Activated T-cell treated with anti-CD3 and anti-CD28 coated beads, Interleukin-2, amount 50 U/mL, for 72 hours (primary cell): Measurements from ENCODE around the gene FZD8. TPM values are rescaled to one million over a fixed set of nuclear protein-coding genes. Genes with fewer than 3 reads are reported as not detected.

Experiments
- ATAC-seq, 2 donors: fragments of 150-1000 bp; cut with Tn5 transposase; replicated peaks in 1 of 2; 2 replicates each; pipeline ENCODE4 v1.10.0; 2021; ENCODE audit warnings: moderate library complexity in 2 of 2, mild to moderate bottlenecking in 1 of 2
- DNase-seq, 2 donors: peaks; one replicate each; pipeline ENCODE4 v3.0.0; 2021 to 2022; ENCODE audit warnings: mixed read lengths in 1 of 2
- H3K27ac Mint-ChIP-seq: one replicate; pipeline ENCODE4 v1.8.0; 2022; ENCODE audit warnings: mild to moderate bottlenecking, moderate library complexity, mixed read lengths
- H3K27me3 Mint-ChIP-seq: one replicate; pipeline ENCODE4 v1.8.0; 2022; ENCODE audit warnings: low read depth, mixed read lengths
- H3K36me3 Mint-ChIP-seq, 2 donors: one replicate each; pipeline ENCODE4 v1.8.0; 2022; ENCODE audit warnings: mixed read lengths in 2 of 2, mild to moderate bottlenecking in 1 of 2; ENCODE audit not compliant: insufficient read depth in 2 of 2
- H3K4me1 Mint-ChIP-seq: one replicate; pipeline ENCODE4 v1.8.0; 2022; ENCODE audit warnings: low read depth, mixed read lengths
- H3K4me3 Mint-ChIP-seq, 2 donors: one replicate each; pipeline ENCODE4 v1.8.0; 2022; ENCODE audit warnings: mild to moderate bottlenecking in 2 of 2, mixed read lengths in 2 of 2, moderate library complexity in 2 of 2
- H3K9me3 Mint-ChIP-seq, 2 donors: one replicate each; pipeline ENCODE4 v1.8.0; 2022; ENCODE audit warnings: mixed read lengths in 2 of 2
- total RNA-seq, 2 donors: library from RNA; stranded (reverse); gene quantifications; one replicate each; pipeline ENCODE4 v1.2.3, GENCODE V29; 2022

The FZD8 gene
- total RNA-seq, 2 donors from 2014 or later, result 0.35 to 0.50 TPM

- DNase-seq (no peak), ATAC-seq (no peak)
- H3K36me3 Mint-ChIP-seq, result no peaks in the 10 kb centered on the region
- peaks cover 34% of the 10 kb centered on the region for H3K27me3 Mint-ChIP-seq
- peaks cover 10% of the 10 kb centered on the region for H3K4me1 Mint-ChIP-seq
- no peak overlapping the region for H3K4me3 Mint-ChIP-seq
- H3K9me3 Mint-ChIP-seq, result no peaks in the 10 kb centered on the region
- H3K27ac Mint-ChIP-seq, result no peak overlapping the region
Observed at GRCh38 chr10:35637462-35637861, 4.6 kb downstream of the FZD8 start.

- DNase-seq, result no peak
- peaks cover 34% of the 10 kb centered on the region for H3K27me3 Mint-ChIP-seq
- ATAC-seq, result no peak
- H3K4me1 Mint-ChIP-seq, result peaks cover 10% of the 10 kb centered on the region
- no peak overlapping the region for H3K27ac Mint-ChIP-seq
- H3K9me3 Mint-ChIP-seq, result no peaks in the 10 kb centered on the region
- no peaks in the 10 kb centered on the region for H3K36me3 Mint-ChIP-seq
- H3K4me3 Mint-ChIP-seq, result peak overlapping the region in 1 of 2 donors; percentile 37
Observed at GRCh38 chr10:35636956-35637355, 5.1 kb downstream of the FZD8 start.

DNA sequence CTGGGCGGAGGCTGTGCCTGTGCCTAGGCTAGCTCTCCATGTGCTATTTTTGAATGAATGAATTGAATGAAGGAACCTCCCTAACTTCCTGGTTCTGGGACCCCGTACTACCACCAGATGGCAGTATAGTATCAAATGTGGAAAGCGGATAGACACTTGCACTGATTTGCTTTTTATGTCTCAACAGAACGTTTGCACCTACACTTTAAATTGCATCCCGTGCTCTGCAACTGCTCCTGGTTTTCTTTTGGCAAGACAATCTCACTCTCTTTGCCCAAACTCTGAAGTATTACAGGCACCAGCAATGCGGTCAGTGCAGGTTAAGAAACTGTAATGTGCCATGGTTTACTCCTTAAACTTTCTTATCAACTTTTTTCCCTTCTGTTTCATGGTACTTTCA is 6.5 kb downstream of the FZD8 start:
- peaks cover 34% of the 10 kb centered on the region for H3K27me3 Mint-ChIP-seq
- no peaks in the 10 kb centered on the region for H3K9me3 Mint-ChIP-seq
- no peak overlapping the region for H3K27ac Mint-ChIP-seq
- DNase-seq, result peak; percentile 28 to 54
- no peaks in the 10 kb centered on the region for H3K36me3 Mint-ChIP-seq
- H3K4me3 Mint-ChIP-seq, result no peak overlapping the region
- peaks cover 10% of the 10 kb centered on the region for H3K4me1 Mint-ChIP-seq
- peak; percentile 57 to 61 for ATAC-seq

DNA sequence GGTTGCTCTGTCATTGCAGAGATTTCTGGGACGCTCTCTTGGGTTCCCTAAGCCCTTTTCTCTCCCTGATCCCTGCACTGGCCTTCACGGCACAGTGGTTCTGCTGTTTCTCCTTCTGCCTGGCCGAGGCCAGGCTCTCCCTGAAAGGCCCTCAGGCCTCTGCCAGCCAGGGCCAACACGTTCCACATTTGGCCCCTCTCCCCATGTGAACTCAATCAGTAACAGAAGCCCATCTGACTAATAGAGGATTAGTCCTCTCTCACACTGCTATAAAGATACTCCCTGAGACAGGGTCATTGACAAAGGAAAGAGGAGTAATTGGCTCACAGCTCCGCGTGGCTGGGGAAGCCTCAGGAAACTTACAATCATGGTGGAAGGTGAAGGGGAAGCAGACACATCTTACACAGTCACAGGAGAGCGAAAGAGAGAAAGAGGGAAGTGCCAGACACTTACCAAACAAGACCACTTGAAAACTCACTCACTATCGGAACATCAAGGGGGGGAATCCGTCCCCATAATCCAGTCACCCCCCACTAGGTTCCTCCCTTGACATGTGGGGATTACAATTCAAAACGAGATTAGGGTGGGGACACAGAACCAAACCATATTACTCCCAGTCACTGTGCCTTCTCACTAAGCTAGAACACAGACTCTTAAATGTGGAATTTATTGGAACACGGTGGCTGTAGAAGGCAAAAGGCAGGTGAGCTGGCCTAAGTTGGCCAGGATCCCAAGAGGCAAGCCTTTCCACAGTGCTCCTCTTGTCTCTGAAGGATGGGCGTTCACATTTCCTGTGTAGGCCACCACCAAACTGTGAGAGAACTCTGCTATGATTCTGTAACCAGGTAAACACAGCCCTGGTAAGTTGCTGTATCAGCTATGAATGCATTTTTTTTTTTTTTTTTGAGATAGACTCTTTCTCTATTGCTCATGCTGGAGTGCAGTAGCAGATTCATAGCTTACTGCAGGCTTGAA is 8.8 kb downstream of the FZD8 start:
- H3K36me3 Mint-ChIP-seq, result peaks cover 0 to 1% of the 10 kb centered on the region in 2 donors
- DNase-seq (no peak), ATAC-seq (no peak)
- peaks cover 48% of the 10 kb centered on the region for H3K27me3 Mint-ChIP-seq
- no peak overlapping the region for H3K4me3 Mint-ChIP-seq
- H3K27ac Mint-ChIP-seq, result no peak overlapping the region
- peaks cover 10% of the 10 kb centered on the region for H3K4me1 Mint-ChIP-seq
- peaks cover 0 to 4% of the 10 kb centered on the region in 2 donors for H3K9me3 Mint-ChIP-seq

DNA sequence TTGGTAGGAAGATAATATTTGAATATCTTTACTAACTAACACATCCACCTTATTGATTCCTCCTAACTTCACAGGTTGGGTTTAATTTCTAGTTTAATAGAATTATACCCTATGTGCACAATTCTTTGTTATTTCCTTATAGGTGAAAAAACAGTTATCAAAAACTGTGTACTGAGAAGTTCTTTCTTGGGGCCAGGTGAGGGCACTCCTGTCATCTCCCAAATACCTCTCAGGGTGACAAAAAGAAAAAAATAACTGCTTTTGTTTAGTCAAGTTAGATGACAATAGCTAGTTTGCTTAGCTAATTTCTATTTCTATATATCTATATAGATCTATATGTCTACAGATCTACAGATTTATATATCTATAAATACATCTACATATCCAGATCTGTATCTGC is 10.1 kb downstream of the FZD8 start:
- no peak for DNase-seq
- Mint-ChIP-seq H3K27me3 (peaks cover 42% of the 10 kb centered on the region), H3K4me3 (no peak overlapping the region), H3K27ac (no peak overlapping the region), H3K4me1 (peaks cover 10% of the 10 kb centered on the region), H3K9me3 (peaks cover 0 to 4% of the 10 kb centered on the region in 2 donors), H3K36me3 (peaks cover 0 to 1% of the 10 kb centered on the region in 2 donors)
- ATAC-seq, result no peak

DNA sequence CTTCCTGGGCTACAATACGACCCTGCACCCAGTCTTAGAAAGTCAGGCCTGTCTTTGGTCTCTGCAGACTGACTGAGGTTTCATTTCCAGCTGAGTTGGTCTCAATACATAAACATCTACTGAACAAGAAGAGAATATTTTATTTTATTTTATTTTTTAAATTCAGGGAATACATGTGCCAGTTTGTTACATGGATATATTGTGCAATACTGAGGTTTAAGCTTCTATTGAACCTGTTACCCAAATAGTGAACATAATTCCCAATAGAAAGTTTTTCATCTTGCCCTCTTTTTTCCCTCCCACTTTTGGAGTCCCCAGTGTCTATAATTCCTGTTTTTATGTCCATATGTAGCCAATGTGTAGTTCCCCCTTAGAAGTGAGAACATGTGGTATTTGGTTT is 10.7 kb downstream of the FZD8 start:
- Mint-ChIP-seq H3K27ac (no peak overlapping the region), H3K4me1 (peaks cover 10% of the 10 kb centered on the region), H3K9me3 (peaks cover 0 to 4% of the 10 kb centered on the region in 2 donors), H3K36me3 (peaks cover 0 to 1% of the 10 kb centered on the region in 2 donors), H3K4me3 (no peak overlapping the region), H3K27me3 (peaks cover 36% of the 10 kb centered on the region)
- DNase-seq (no peak), ATAC-seq (no peak)

- ATAC-seq, result no peak
- H3K4me1 Mint-ChIP-seq, result no peaks in the 10 kb centered on the region
- H3K27ac Mint-ChIP-seq, result no peak overlapping the region
Observed at GRCh38 chr10:35626971-35627507, 15.1 kb downstream of the FZD8 start.

GRCh38 chr10:35614312-35614711 is 27.8 kb downstream of the FZD8 start:
- DNase-seq (no peak), ATAC-seq (no peak)
- Mint-ChIP-seq H3K27ac (no peak overlapping the region), H3K27me3 (peaks cover 31% of the 10 kb centered on the region), H3K4me1 (no peaks in the 10 kb centered on the region), H3K9me3 (peaks cover 0 to 3% of the 10 kb centered on the region in 2 donors), H3K4me3 (no peak overlapping the region), H3K36me3 (peaks cover 2 to 6% of the 10 kb centered on the region in 2 donors)

More at GRCh38 chr10:35626971-35627507, 15.1 kb downstream of the FZD8 start:
- Mint-ChIP-seq H3K9me3 (peaks cover 0 to 5% of the 10 kb centered on the region in 2 donors), H3K36me3 (peaks cover 0 to 1% of the 10 kb centered on the region in 2 donors), H3K4me3 (no peak overlapping the region), H3K27me3 (peaks cover 43% of the 10 kb centered on the region)
- no peak for DNase-seq

DNA sequence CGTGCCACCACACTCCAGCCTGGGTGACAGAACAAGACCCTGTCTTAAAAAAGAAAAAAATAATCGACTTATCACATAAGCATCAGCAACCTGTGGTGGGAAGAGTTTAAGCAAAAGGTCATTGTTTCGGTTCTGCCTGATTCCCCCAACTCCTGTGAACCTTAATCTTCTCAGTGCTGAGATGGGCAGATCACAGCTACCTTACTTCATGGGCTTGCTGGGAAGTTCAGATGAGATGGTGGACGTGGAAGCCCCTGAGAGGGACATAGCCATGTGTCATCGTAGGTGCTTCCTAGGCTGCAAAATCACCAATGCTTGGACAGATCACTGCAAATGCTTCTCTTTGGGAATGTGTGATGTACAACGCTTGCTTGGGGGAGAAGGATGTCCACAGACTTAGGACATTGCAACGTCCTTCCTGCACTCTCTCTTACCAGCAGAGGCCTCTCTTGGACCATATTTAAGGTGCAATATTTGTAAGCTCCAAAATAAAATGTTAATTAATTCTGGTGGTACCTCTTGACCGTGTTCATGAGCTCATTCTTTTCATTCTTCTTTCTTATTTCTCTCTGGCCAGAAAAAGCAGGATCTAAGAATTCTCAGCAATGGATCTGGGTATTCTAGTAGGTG is 28.4 kb downstream of the FZD8 start:
- Mint-ChIP-seq H3K4me3 (no peak overlapping the region), H3K4me1 (no peaks in the 10 kb centered on the region), H3K9me3 (peaks cover 0 to 3% of the 10 kb centered on the region in 2 donors), H3K36me3 (peaks cover 2 to 4% of the 10 kb centered on the region in 2 donors), H3K27ac (no peak overlapping the region), H3K27me3 (peaks cover 31% of the 10 kb centered on the region)
- ATAC-seq, result no peak
- no peak for DNase-seq

GRCh38 chr10:35613107-35613440 is 29.0 kb downstream of the FZD8 start:
- peaks cover 31% of the 10 kb centered on the region for H3K27me3 Mint-ChIP-seq
- DNase-seq (no peak), ATAC-seq (no peak)
- H3K4me1 Mint-ChIP-seq, result no peaks in the 10 kb centered on the region
- peaks cover 0 to 3% of the 10 kb centered on the region in 2 donors for H3K9me3 Mint-ChIP-seq
- H3K27ac Mint-ChIP-seq, result no peak overlapping the region
- peaks cover 2 to 4% of the 10 kb centered on the region in 2 donors for H3K36me3 Mint-ChIP-seq
- H3K4me3 Mint-ChIP-seq, result no peak overlapping the region

GRCh38 chr10:35612385-35613106 is 29.6 kb downstream of the FZD8 start:
- DNase-seq, result no peak
- H3K9me3 Mint-ChIP-seq, result peaks cover 0 to 3% of the 10 kb centered on the region in 2 donors
- no peak for ATAC-seq
- no peak overlapping the region for H3K4me3 Mint-ChIP-seq
- H3K36me3 Mint-ChIP-seq, result peaks cover 2 to 4% of the 10 kb centered on the region in 2 donors
- no peaks in the 10 kb centered on the region for H3K4me1 Mint-ChIP-seq
- peaks cover 34% of the 10 kb centered on the region for H3K27me3 Mint-ChIP-seq
- H3K27ac Mint-ChIP-seq, result no peak overlapping the region

DNA sequence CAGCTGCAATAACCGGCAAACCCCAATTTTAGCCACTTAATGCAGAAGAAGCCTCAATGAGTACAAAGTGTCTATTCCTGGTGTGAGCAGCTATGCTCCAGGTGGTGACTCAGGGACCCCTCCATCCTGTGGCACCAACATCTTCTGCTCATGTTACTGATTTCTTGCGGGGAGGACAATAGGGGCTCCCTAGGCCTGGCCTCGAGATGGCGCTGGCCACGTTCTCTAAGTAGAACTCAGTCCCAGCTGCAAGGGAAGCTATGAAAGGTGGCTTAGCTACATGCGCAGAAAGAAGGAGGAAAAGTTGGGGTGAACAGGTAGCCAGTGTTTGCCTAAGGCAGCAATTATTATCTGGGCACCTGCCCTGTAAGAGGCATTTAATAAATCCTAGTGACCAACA is 30.3 kb downstream of the FZD8 start:
- peaks cover 42% of the 10 kb centered on the region for H3K27me3 Mint-ChIP-seq
- H3K27ac Mint-ChIP-seq, result no peak overlapping the region
- no peak overlapping the region for H3K4me3 Mint-ChIP-seq
- ATAC-seq, result no peak
- H3K4me1 Mint-ChIP-seq, result no peaks in the 10 kb centered on the region
- H3K9me3 Mint-ChIP-seq, result peaks cover 0 to 3% of the 10 kb centered on the region in 2 donors
- H3K36me3 Mint-ChIP-seq, result peaks cover 2 to 4% of the 10 kb centered on the region in 2 donors
- no peak for DNase-seq

DNA sequence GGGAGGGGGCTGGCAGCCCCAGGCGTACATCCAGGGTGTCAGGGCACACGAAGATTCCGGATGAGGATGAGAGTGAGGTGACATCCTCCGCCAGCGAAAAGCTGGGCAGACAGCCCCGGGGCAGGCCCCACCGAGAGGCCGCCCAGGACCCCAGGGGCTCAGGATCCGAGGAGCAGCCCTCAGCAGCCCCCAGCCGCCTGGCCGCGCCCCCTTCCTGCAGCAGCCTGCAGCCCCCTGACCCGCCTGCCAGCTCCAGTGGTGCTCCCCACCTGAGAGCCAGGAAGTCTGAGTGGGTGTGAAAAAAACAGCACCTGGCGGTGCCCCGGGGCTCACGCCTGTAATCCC is 33.8 kb downstream of the FZD8 start:
- peaks cover 56% of the 10 kb centered on the region for H3K27me3 Mint-ChIP-seq
- H3K9me3 Mint-ChIP-seq, result peaks cover 0 to 3% of the 10 kb centered on the region in 2 donors
- peaks cover 2 to 4% of the 10 kb centered on the region in 2 donors for H3K36me3 Mint-ChIP-seq
- DNase-seq (no peak), ATAC-seq (no peak)
- H3K4me3 Mint-ChIP-seq, result peak overlapping the region in 1 of 2 donors; percentile 82
- no peak overlapping the region for H3K27ac Mint-ChIP-seq
- H3K4me1 Mint-ChIP-seq, result no peaks in the 10 kb centered on the region
